Measurements from ENCODE around the gene CAMK2A. TPM values are rescaled to one million over a fixed set of nuclear protein-coding genes. Genes with fewer than 3 reads are reported as not detected.
A peak's percentile ranks its signal among the peaks of the same experiment; 100 is the strongest.

CAMK2A gene
- total RNA-seq, 1 donor from 2014 or later: 1.2 TPM

DNA sequence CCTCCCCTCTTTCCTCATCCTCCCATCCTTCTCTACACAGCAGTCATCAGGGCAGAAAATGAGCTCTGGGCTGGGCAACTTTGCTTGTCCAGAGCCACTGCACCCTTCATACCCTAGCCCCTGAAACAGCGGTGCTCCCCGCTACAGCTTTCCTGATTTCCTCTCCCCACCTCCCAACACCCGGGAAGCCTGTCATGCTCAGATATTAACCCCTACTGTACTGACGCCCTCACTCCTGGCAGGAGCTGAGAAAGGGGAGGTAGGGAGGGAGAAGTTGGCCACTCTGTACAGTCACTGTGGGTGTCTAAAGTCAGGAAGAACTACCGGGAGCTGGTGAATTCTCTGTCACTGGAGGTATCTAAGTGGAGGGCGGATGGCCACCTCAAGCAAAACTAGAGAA is 782 bp downstream of the CAMK2A start:
- no peak for FAIRE-seq
- Histone ChIP-seq H3K36me3 (ENCODE audit: insufficient read depth, low read length) (no peaks in the 10 kb centered on the region), H3K4me3 (ENCODE audit: insufficient read depth, low read depth, low read length) (no peak overlapping the region), H3K9ac (ENCODE audit: low read length) (no peak overlapping the region), H3K27ac (ENCODE audit: low read depth, low read length) (no peak overlapping the region), H3K79me2 (ENCODE audit: insufficient read depth, low read length) (no peaks in the 10 kb centered on the region), H3K4me2 (ENCODE audit: low read length) (no peak overlapping the region), H3K4me1 (ENCODE audit: insufficient read depth, low read length) (peaks cover 14% of the 10 kb centered on the region), H2AFZ (ENCODE audit: low read depth, low read length) (no peak overlapping the region), H3K9me3 (ENCODE audit: insufficient read depth, low read depth, low read length) (no peaks in the 10 kb centered on the region), H4K20me1 (ENCODE audit: insufficient read depth, low read length) (no peaks in the 10 kb centered on the region), H3K27me3 (ENCODE audit: insufficient read depth, low read length) (peaks cover 3% of the 10 kb centered on the region)
- peaks cover 24% of the 10 kb centered on the region for H3K4me1 Mint-ChIP-seq (ENCODE audit: low read depth, unreplicated experiment)
- H3K4me3 Mint-ChIP-seq (ENCODE audit: unreplicated experiment): no peak overlapping the region
- no peak for DNase-seq (ENCODE audit: low read depth)
- no peaks in the 10 kb centered on the region for H3K36me3 Mint-ChIP-seq (ENCODE audit: low read depth, unreplicated experiment)
- H3K9me3 Mint-ChIP-seq (ENCODE audit: unreplicated experiment): peaks cover 2% of the 10 kb centered on the region
- H3K27ac Mint-ChIP-seq (ENCODE audit: unreplicated experiment): peak overlapping the region; percentile 20
- H3K27me3 Mint-ChIP-seq (ENCODE audit: low read depth, unreplicated experiment): peaks cover 6% of the 10 kb centered on the region
- TF ChIP-seq CTCF (IDR thresholded peaks at IDR 0.05; ENCODE audit: insufficient read depth, low read depth, low read length) (no peak), EZH2 (IDR thresholded peaks at IDR 0.05; ENCODE audit: insufficient read depth, low read length) (no peak)

GRCh38 chr5:150288361-150288760 is 1.2 kb downstream of the CAMK2A start:
- no peak overlapping the region for H3K9ac ChIP-seq (ENCODE audit: low read length)
- Mint-ChIP-seq H3K27me3 (ENCODE audit: low read depth, unreplicated experiment) (peaks cover 8% of the 10 kb centered on the region), H3K4me3 (ENCODE audit: unreplicated experiment) (peak overlapping the region; percentile 51), H3K9me3 (ENCODE audit: unreplicated experiment) (peaks cover 2% of the 10 kb centered on the region), H3K4me1 (ENCODE audit: low read depth, unreplicated experiment) (peaks cover 24% of the 10 kb centered on the region), H3K27ac (ENCODE audit: unreplicated experiment) (peak overlapping the region; percentile 12), H3K36me3 (ENCODE audit: low read depth, unreplicated experiment) (peaks cover under 1% of the 10 kb centered on the region)
- no peak overlapping the region for H2AFZ ChIP-seq (ENCODE audit: low read depth, low read length)
- no peak for FAIRE-seq
- H3K4me2 ChIP-seq (ENCODE audit: low read length): no peak overlapping the region
- peaks cover 14% of the 10 kb centered on the region for H3K4me1 ChIP-seq (ENCODE audit: insufficient read depth, low read length)
- no peak overlapping the region for H3K27ac ChIP-seq (ENCODE audit: low read depth, low read length)
- H4K20me1 ChIP-seq (ENCODE audit: insufficient read depth, low read length): no peaks in the 10 kb centered on the region
- TF ChIP-seq CTCF (IDR thresholded peaks at IDR 0.05; ENCODE audit: insufficient read depth, low read depth, low read length): no peak
- TF ChIP-seq EZH2 (IDR thresholded peaks at IDR 0.05; ENCODE audit: insufficient read depth, low read length): no peak
- no peak for DNase-seq (ENCODE audit: low read depth)
- peaks cover 3% of the 10 kb centered on the region for H3K27me3 ChIP-seq (ENCODE audit: insufficient read depth, low read length)
- H3K36me3 ChIP-seq (ENCODE audit: insufficient read depth, low read length): no peaks in the 10 kb centered on the region
- no peaks in the 10 kb centered on the region for H3K79me2 ChIP-seq (ENCODE audit: insufficient read depth, low read length)
- H3K4me3 ChIP-seq (ENCODE audit: insufficient read depth, low read depth, low read length): no peak overlapping the region
- H3K9me3 ChIP-seq (ENCODE audit: insufficient read depth, low read depth, low read length): no peaks in the 10 kb centered on the region

DNA sequence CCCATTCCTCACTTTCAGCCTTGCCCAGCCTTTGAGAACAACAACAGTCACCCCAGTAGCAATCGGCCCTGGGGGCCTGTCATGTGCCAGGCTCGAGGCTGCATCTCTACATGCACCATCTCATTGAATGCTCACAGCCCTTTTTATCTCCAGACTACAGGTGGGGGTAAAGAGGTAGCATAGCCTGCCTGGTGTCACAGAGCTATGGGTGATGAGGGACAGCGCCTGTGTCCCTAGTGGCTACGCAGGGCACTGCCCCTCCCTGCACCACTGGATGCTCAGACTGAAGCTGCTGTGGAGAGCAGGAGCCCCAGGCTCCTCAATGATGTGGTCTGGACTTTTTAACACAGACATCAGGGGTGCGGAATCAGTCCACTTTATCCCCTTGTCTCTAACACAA is 2.8 kb downstream of the CAMK2A start:
- Mint-ChIP-seq H3K4me3 (ENCODE audit: unreplicated experiment) (no peak overlapping the region), H3K27ac (ENCODE audit: unreplicated experiment) (no peak overlapping the region), H3K9me3 (ENCODE audit: unreplicated experiment) (peaks cover 2% of the 10 kb centered on the region), H3K36me3 (ENCODE audit: low read depth, unreplicated experiment) (peaks cover 2% of the 10 kb centered on the region), H3K27me3 (ENCODE audit: low read depth, unreplicated experiment) (peaks cover 15% of the 10 kb centered on the region), H3K4me1 (ENCODE audit: low read depth, unreplicated experiment) (peaks cover 16% of the 10 kb centered on the region)
- Histone ChIP-seq H3K27me3 (ENCODE audit: insufficient read depth, low read length) (peaks cover 3% of the 10 kb centered on the region), H3K79me2 (ENCODE audit: insufficient read depth, low read length) (no peaks in the 10 kb centered on the region), H3K36me3 (ENCODE audit: insufficient read depth, low read length) (no peaks in the 10 kb centered on the region), H3K4me3 (ENCODE audit: insufficient read depth, low read depth, low read length) (no peak overlapping the region), H3K4me1 (ENCODE audit: insufficient read depth, low read length) (peaks cover 14% of the 10 kb centered on the region), H3K9ac (ENCODE audit: low read length) (no peak overlapping the region), H3K9me3 (ENCODE audit: insufficient read depth, low read depth, low read length) (no peaks in the 10 kb centered on the region), H4K20me1 (ENCODE audit: insufficient read depth, low read length) (no peaks in the 10 kb centered on the region), H2AFZ (ENCODE audit: low read depth, low read length) (no peak overlapping the region), H3K27ac (ENCODE audit: low read depth, low read length) (no peak overlapping the region), H3K4me2 (ENCODE audit: low read length) (no peak overlapping the region)
- peak; percentile 18 for TF ChIP-seq CTCF (IDR thresholded peaks at IDR 0.05; ENCODE audit: insufficient read depth, low read depth, low read length)
- TF ChIP-seq EZH2 (IDR thresholded peaks at IDR 0.05; ENCODE audit: insufficient read depth, low read length): no peak
- FAIRE-seq: no peak
- no peak for DNase-seq (ENCODE audit: low read depth)
